ENCODE measurements around the gene EFHD2. TPM values are rescaled to one million over a fixed set of nuclear protein-coding genes. Genes with fewer than 3 reads are reported as not detected.

The EFHD2 gene
- total RNA-seq, 2 donors from 2014 or later, result 56.7 to 78.6 TPM

DNA sequence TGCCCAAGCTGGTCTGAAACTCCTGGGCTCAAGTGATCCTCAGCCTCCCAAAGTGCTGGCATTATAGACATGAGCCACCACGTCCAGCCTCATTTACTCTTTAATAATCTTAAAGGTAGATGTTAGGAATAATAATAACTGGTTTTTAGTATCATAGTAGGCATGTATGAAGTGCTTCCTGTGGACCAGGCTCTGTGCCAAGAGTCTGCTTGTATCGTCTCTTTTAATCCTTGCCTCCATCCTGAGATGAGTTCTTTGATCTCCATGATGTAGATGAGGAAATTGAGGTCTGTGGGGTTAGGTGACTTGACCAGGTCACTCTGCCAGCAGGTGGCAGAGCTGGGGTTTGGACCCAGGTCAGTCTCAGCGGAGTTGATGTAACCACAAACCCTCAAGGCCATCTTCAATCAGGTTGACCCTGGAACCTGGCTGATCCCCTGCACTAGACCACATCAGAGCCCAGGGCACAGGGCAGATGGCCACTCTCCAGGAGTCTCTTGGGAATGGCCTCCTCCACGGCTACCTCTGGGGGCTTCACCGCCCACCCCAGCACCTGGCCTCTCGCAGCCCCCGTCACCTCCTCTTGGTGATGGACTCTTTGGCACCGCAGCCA, 11.3 kb downstream of the EFHD2 start:
- H3K27me3 ChIP-seq, result no peaks in the 10 kb centered on the region
- no peaks in the 10 kb centered on the region for H3K36me3 ChIP-seq (replicated peaks in 1 of 2; ENCODE audit: insufficient read depth in 1 of 2, low read depth in 2 of 2)
- ATAC-seq (no peak), DNase-seq (peak; percentile 63 to 75 (median 70))
- peak overlapping the region; percentile 49 to 93 (median 91) for H3K27ac ChIP-seq
- no peak overlapping the region for H3K4me3 ChIP-seq
- intact Hi-C loops (cut with DNase I), result no loop called here
- peaks cover 92% of the 10 kb centered on the region for H3K4me1 ChIP-seq
- no peak for TF ChIP-seq POLR2A (IDR thresholded peaks at IDR 0.05)
- TF ChIP-seq, protein P1, sequence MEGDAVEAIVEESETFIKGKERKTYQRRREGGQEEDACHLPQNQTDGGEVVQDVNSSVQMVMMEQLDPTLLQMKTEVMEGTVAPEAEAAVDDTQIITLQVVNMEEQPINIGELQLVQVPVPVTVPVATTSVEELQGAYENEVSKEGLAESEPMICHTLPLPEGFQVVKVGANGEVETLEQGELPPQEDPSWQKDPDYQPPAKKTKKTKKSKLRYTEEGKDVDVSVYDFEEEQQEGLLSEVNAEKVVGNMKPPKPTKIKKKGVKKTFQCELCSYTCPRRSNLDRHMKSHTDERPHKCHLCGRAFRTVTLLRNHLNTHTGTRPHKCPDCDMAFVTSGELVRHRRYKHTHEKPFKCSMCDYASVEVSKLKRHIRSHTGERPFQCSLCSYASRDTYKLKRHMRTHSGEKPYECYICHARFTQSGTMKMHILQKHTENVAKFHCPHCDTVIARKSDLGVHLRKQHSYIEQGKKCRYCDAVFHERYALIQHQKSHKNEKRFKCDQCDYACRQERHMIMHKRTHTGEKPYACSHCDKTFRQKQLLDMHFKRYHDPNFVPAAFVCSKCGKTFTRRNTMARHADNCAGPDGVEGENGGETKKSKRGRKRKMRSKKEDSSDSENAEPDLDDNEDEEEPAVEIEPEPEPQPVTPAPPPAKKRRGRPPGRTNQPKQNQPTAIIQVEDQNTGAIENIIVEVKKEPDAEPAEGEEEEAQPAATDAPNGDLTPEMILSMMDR (IDR thresholded peaks at IDR 0.05), result peak in 5 of 7 experiments; percentile 14 to 53 (median 47)
- no peaks in the 10 kb centered on the region for H3K9me3 ChIP-seq
- 55 to 58% methylated on average over 8 of the region's 8 CpGs for WGBS, 2 donors

DNA sequence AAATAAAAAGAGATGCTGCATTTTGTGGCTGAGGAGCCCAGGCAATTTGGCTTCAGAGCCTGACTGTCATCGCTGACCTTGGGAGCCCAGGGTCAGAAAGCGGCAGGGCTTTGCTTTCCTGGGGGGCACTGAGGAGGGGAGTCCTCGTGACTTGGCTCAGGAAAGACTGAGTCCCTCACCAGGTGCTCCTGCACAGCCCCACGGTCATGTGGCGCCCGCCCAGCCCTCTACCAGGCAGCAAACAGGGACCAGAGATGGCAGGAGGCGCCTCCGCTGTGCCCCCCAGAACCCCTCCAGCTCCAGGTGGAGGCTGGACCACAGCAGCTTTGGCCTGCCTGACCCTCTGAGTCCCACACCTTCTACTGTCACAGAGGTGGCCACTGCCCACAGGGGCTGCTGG, 13.2 kb downstream of the EFHD2 start:
- Histone ChIP-seq H3K4me1 (peaks cover 84% of the 10 kb centered on the region), H3K27ac (peak overlapping the region; percentile 56 to 93 (median 91)), H3K36me3 (replicated peaks in 1 of 2; ENCODE audit: insufficient read depth in 1 of 2, low read depth in 2 of 2) (no peaks in the 10 kb centered on the region), H3K9me3 (no peaks in the 10 kb centered on the region), H3K4me3 (no peak overlapping the region), H3K27me3 (no peaks in the 10 kb centered on the region)
- 72% methylated on average over 6 of the region's 8 CpGs; no CpG with 5 or more reads in 1 of the 2 donors for WGBS, 2 donors
- ATAC-seq, result no peak
- no peak for TF ChIP-seq POLR2A (IDR thresholded peaks at IDR 0.05)
- TF ChIP-seq, protein P1 (IDR thresholded peaks at IDR 0.05), result no peak
- peak in 3 of 4 donors; percentile 21 to 59 (median 40) for DNase-seq
- intact Hi-C loops (cut with DNase I), result no loop called here

DNA sequence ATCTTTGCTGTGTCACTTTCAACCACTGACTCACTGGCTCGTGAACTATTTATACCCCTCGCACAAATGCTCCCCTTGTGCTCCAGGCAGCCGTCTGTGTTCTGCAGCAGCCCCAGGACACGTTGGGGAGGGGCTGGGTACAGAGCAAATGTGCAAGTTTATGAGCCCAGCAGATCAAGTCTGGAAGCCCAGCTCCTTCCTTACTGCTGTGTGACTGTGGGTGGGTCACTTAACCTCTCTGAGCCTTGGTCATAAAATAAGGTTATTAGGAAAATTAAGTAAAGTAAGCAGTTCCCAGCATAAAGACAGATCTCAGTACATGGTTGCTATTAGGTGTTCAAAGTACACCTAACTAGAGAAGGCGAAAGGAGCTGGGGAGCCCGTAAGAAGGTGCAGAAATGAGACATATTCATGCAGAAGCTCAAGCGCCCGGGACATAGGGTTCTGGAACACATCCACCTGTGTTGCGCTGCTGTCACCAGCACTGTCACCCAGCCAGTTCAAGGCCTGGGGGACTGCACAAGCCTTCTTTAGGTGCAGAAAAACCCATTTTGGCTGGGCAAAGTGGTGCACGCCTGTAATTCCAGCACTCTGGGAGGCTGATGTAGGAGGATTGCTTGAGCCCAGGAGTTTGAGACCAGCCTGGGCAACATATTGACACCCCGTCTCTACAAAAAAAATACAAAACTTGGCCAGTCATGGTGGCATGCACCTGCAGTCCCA, 13.8 kb downstream of the EFHD2 start:
- Histone ChIP-seq H3K27ac (peak overlapping the region; percentile 56 to 93 (median 91)), H3K4me1 (peaks cover 80% of the 10 kb centered on the region), H3K27me3 (no peaks in the 10 kb centered on the region), H3K4me3 (no peak overlapping the region), H3K36me3 (replicated peaks in 1 of 2; ENCODE audit: insufficient read depth in 1 of 2, low read depth in 2 of 2) (no peaks in the 10 kb centered on the region), H3K9me3 (no peaks in the 10 kb centered on the region)
- ATAC-seq (peak; percentile 1), DNase-seq (peak in 3 of 4 donors; percentile 43 to 63 (median 59))
- whole genome bisulfite sequencing, 2 donors, result 39 to 41% methylated on average over 11 of the region's 11 CpGs
- intact Hi-C loops (cut with DNase I), result no loop called here
- TF ChIP-seq POLR2A (IDR thresholded peaks at IDR 0.05), result no peak
- TF ChIP-seq, protein P1 (IDR thresholded peaks at IDR 0.05), result no peak

DNA sequence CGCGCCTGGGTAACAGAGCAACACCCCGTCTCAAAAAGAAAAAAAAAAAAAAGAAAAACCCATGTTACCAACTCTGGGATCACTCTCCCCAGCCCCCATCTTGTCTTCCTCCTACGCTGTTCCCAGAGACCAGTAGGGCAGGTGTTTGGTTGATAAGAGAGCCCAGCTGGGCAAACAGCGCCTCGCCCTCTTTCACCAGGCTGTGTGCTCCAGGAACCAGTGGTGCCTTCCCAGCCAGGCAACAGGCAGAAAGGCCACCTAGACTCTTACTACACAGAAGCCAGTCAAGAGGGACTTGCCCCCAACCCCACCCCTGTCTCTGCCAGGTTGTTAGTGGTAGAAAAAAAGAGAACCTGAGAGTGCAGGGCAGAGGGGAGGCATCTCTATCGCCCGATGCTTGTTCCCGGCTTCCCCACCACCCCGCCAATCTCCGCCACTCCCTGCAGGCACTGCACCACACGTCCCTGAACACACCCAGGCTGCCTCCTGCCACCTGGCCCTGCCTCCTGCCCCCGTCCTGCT, 14.5 kb downstream of the EFHD2 start:
- H3K4me1 ChIP-seq, result peaks cover 73% of the 10 kb centered on the region
- ATAC-seq, result peak; percentile 91

More for the DNA sequence above, 14.5 kb downstream of the EFHD2 start:
- H3K9me3 ChIP-seq, result no peaks in the 10 kb centered on the region
- intact Hi-C loops (cut with DNase I), result no loop called here
- H3K27me3 ChIP-seq, result no peaks in the 10 kb centered on the region
- DNase-seq, result peak; percentile 89 to 96 (median 95)
- H3K36me3 ChIP-seq (replicated peaks in 1 of 2; ENCODE audit: insufficient read depth in 1 of 2, low read depth in 2 of 2), result no peaks in the 10 kb centered on the region
- TF ChIP-seq POLR2A (IDR thresholded peaks at IDR 0.05), result peak in 2 of 3 donors; percentile 71
- TF ChIP-seq, protein P1 (IDR thresholded peaks at IDR 0.05), result peak in 2 of 7 experiments; percentile 18 to 19
- peak overlapping the region; percentile 90 to 93 (median 92) for H3K27ac ChIP-seq
- no peak overlapping the region for H3K4me3 ChIP-seq
- 29% methylated on average over 13 of the region's 13 CpGs for WGBS, 2 donors

Data from body of pancreas (tissue), 4 donors.